Spleen (tissue), 7 donors: ENCODE measurements around the gene ACBD6.

Experiments
- POLR2AphosphoS5 ChIP-seq, 3 donors: sonication (generic); formaldehyde crosslinking; IDR thresholded peaks; one replicate each; pipeline ENCODE4 v1.5.1; 2017; ENCODE audit warnings: antibody characterized with exemption in 3 of 3
- TF ChIP-seq, protein P1 (sequence below), 11 experiments: fragments of 200-600 bp in 7 of 11; fragments of 450-650 bp in 4 of 11; sonication (generic) in 4 of 11; IDR thresholded peaks in 8 of 11; conservative IDR thresholded peaks in 3 of 11; 1 replicate in 7 of 11; 2 replicates in 4 of 11; pipeline versions ENCODE4 v1.4.0 to v1.8.0; 2016 to 2021; ENCODE audit warnings: antibody characterized with exemption in 11 of 11, inconsistent platforms in 4 of 11, mild to moderate bottlenecking in 1 of 11
- donor health status: DM: no; HTN: no; CAD: no; lungs with moderate emphysema.
- donor health status: DM: no; HTN: no; CAD: no.
- donor health status: DM: no; HTN: no; CAD: no.

DNA sequence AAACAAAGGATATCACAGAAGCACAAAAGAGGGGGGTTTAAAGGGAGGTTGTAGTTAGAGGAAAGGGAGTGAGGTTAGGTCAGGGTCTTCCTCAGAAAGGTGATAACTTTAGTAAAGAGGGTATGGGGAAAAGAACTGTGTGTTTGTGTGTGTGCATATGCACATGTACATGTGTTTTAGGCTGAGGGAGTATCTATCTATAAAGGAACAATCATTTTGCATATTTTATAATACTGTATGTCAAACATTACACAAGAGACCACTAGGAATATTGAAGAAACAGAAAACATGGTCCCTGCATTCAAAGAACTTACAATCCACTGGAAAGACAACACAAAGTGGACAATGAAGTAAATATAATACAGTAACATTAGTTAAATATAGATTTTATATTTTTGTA, 132.2 kb downstream of the ACBD6 start:
- TF ChIP-seq, protein P1, sequence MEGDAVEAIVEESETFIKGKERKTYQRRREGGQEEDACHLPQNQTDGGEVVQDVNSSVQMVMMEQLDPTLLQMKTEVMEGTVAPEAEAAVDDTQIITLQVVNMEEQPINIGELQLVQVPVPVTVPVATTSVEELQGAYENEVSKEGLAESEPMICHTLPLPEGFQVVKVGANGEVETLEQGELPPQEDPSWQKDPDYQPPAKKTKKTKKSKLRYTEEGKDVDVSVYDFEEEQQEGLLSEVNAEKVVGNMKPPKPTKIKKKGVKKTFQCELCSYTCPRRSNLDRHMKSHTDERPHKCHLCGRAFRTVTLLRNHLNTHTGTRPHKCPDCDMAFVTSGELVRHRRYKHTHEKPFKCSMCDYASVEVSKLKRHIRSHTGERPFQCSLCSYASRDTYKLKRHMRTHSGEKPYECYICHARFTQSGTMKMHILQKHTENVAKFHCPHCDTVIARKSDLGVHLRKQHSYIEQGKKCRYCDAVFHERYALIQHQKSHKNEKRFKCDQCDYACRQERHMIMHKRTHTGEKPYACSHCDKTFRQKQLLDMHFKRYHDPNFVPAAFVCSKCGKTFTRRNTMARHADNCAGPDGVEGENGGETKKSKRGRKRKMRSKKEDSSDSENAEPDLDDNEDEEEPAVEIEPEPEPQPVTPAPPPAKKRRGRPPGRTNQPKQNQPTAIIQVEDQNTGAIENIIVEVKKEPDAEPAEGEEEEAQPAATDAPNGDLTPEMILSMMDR (IDR thresholded peaks at IDR 0.05 in 8 of 11, conservative IDR thresholded peaks at IDR 0.05 in 3 of 11), result no peak
- no peak for TF ChIP-seq POLR2AphosphoS5 (IDR thresholded peaks at IDR 0.05)
